Neural progenitor cell (in vitro differentiated cells): ENCODE results near the gene ACD.

Experiments
- EZH2 ChIP-seq: fragments of 200-600 bp; sonication (generic); IDR thresholded peaks from 2 replicates; pipeline ENCODE4 v1.6.1; 2017; ENCODE audit warnings: antibody characterized with exemption, mild to moderate bottlenecking, moderate library complexity
- EZH2phosphoT487 ChIP-seq: fragments of 200-600 bp; sonication (generic); IDR thresholded peaks from 2 replicates; pipeline ENCODE4 v1.6.1; 2017; ENCODE audit warnings: antibody characterized with exemption
- TF ChIP-seq, protein P1 (sequence below): fragments of 200-600 bp; sonication (generic); IDR thresholded peaks from 2 replicates; pipeline ENCODE4 v1.5.1; 2017; ENCODE audit warnings: antibody characterized with exemption, mild to moderate bottlenecking

DNA sequence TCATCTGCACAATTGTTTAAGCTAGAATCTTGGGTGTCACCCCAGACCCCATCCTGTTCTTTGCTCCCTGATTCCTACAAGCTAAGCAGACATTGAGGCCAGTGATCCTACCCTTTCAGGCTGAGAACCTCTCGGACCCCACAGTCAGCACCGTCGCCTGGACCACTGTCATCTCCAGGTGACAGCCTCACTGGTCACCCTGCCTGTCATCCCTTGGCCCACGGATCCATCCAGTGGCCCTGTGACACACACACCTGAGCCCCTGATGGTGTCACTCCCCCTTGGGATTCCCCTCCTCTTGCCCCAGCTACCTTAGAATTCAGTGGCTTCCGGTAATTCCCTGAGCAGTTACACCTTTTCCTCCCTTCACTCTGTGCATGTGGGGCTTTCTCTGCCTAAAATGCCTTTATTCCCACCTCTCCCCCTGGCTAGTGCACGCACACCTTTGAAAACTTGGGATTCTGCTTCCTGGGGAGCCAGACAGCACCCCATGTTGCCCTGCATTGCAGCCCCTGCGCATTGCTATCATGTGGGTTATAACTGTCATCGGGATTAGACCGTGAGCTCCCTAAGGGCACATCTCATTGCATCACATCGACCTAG lies 9.5 kb upstream of the ACD start:
- TF ChIP-seq EZH2 = no peak
- TF ChIP-seq, protein P1, sequence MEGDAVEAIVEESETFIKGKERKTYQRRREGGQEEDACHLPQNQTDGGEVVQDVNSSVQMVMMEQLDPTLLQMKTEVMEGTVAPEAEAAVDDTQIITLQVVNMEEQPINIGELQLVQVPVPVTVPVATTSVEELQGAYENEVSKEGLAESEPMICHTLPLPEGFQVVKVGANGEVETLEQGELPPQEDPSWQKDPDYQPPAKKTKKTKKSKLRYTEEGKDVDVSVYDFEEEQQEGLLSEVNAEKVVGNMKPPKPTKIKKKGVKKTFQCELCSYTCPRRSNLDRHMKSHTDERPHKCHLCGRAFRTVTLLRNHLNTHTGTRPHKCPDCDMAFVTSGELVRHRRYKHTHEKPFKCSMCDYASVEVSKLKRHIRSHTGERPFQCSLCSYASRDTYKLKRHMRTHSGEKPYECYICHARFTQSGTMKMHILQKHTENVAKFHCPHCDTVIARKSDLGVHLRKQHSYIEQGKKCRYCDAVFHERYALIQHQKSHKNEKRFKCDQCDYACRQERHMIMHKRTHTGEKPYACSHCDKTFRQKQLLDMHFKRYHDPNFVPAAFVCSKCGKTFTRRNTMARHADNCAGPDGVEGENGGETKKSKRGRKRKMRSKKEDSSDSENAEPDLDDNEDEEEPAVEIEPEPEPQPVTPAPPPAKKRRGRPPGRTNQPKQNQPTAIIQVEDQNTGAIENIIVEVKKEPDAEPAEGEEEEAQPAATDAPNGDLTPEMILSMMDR = no peak
- TF ChIP-seq EZH2phosphoT487 = no peak
